Inflammatory macrophage (primary cell): ENCODE results near the gene RAB7B.

ENCODE experiments used
- DNase-seq, 2 donors: peaks; one replicate each; pipeline ENCODE4 v3.0.0-alpha.2; 2020 to 2022

Gene RAB7B

GRCh38 chr1:206022766-206023165 is 19.6 kb upstream of the RAB7B start:
- no peak for DNase-seq

- DNase-seq: no peak
Observed at GRCh38 chr1:206021626-206022365, 18.6 kb upstream of the RAB7B start.

GRCh38 chr1:206021008-206021625 is 17.9 kb upstream of the RAB7B start:
- DNase-seq: no peak

- DNase-seq: no peak
Observed at GRCh38 chr1:206020393-206021007, 17.3 kb upstream of the RAB7B start.

- peak in 1 of 2 donors; percentile 31 for DNase-seq
Observed at GRCh38 chr1:206015071-206015470, 11.9 kb upstream of the RAB7B start.

GRCh38 chr1:206014601-206015000 is 11.4 kb upstream of the RAB7B start:
- DNase-seq: peak in 1 of 2 donors; percentile 27

- DNase-seq: no peak
Observed at GRCh38 chr1:206013026-206013795, 10.0 kb upstream of the RAB7B start.

GRCh38 chr1:206012086-206012859 is 9.1 kb upstream of the RAB7B start:
- peak; percentile 93 to 97 for DNase-seq

GRCh38 chr1:206011057-206011456 is 7.9 kb upstream of the RAB7B start:
- DNase-seq: no peak

GRCh38 chr1:206010060-206010459 is 6.9 kb upstream of the RAB7B start:
- DNase-seq: no peak

GRCh38 chr1:206006946-206007345 is 3.8 kb upstream of the RAB7B start:
- DNase-seq: no peak

GRCh38 chr1:206005778-206006180 is 2.6 kb upstream of the RAB7B start:
- DNase-seq: peak; percentile 68 to 90

GRCh38 chr1:206005234-206005633 is 2.0 kb upstream of the RAB7B start:
- DNase-seq: no peak

- DNase-seq: no peak
Observed at GRCh38 chr1:206004826-206005225, 1.6 kb upstream of the RAB7B start.

GRCh38 chr1:206003854-206004800 is 932 bp upstream of the RAB7B start:
- no peak for DNase-seq

- DNase-seq: no peak
Observed at GRCh38 chr1:206002160-206002559, 1.0 kb downstream of the RAB7B start.

- DNase-seq: peak; percentile 96
Observed at GRCh38 chr1:206001476-206001888, 1.7 kb downstream of the RAB7B start.

- DNase-seq: peak in 1 of 2 donors; percentile 21
Observed at GRCh38 chr1:206000641-206001339, 2.4 kb downstream of the RAB7B start.

- DNase-seq: no peak
Observed at GRCh38 chr1:205998457-205999241, 4.5 kb downstream of the RAB7B start.

- DNase-seq: peak in 1 of 2 donors; percentile 3
Observed at GRCh38 chr1:205996641-205997040, 6.6 kb downstream of the RAB7B start.
